ENCODE data around the gene FA2H.

Gene FA2H

DNA sequence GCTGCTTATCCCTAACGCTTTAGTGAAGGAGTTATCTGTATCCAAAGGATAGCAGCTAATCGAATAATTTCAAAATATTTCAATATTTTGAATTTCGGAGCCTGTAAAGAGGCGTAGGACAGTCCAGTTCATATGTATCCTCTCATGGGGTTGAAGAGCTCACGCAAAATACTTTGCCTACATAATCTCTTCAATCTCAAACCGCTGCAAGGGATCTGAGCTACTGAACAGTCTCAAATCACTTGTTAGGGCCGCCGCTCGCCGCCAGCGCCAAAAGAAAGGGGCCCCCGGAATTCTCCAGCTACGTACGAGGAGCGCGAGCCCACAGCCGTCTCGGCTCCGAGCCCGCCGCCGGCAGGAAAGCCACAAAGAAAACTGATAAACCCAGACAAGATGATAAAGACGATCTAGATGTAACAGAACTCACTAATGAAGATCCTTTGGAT lies 107.3 kb downstream of the FA2H start:
- no peak for DNase-seq

DNA sequence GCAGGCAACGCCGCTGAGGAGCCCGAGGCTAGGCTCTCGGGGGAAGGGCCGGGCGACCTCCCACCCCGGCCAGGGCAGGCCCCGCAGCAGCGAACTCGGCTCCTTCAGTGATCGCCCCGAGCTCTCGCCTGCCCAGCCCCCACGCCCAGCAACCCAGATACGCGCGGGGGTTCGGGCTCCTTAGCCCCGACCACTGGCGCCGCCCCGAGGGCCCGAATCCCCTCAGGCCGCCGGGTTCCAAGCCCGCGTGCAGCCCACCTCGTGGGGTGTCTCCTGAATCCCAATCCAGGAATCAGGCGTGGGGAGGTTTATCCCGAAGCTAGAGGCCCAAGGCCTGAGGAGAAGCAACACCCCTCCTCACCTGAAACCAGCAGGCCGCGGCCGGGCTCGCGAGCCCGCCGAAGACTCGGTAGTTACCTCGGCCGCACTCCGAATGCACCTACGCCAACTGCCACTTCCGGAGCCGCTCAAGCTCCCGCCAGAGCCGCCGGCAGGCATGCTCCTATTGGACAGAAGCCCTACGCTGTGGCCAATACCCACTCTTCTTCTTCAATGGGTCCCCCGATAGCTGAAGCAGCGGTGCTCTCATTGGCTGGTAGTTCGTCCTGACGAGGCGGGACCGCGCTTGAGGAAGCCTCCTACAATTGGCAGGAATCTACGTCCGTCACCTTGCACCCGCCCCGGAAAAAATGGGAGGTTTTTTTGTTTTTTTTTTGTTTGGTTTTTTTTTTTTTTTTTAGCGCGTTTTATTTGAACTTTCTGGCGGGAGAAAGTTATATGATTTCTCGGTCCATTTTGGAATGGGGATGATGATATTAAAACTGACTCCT lies 108.0 kb downstream of the FA2H start, which contains the start of gene RFWD3:
TSS of gene RFWD3 (minus strand) at position 453 of the 830 bp plus-strand sequence. CDS start 5,428 bp downstream, outside the sequence.
- peak; percentile 91 for DNase-seq

DNA sequence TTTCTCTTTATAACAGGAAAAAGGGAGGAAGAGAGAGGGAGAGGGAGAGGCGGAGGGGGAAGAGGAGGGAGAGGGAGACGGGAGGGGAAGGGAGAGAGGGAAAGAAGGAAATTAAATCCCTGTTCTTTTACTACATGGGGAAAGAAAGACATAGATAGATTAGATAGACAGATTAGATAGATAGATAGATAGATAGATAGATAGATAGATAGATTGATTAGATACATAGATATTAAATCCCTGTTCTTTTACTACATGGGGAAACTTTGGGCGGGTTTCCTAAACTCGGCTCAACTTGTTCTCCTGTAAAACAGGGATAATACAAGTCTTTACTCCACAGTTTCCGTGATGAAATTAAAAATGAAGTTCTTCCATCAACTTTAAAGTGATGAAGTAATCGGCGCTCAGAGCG lies 108.6 kb downstream of the FA2H start:
- DNase-seq, result no peak

Data from SIG-M5 (cell line).